NCI-H748 (cell line): ENCODE measurements around the gene F2R.
"Not testable (repeated sequence)": the region's sequence is repeated elsewhere in the genome, so short reads cannot be mapped to it uniquely, and the experiment has no call there.

Experiments
- DNase-seq: peaks from one replicate; lab custom pipeline; 2025; ENCODE audit not compliant: unreplicated experiment; lab: John Stamatoyannopoulos, UW

The F2R gene

GRCh38 chr5:76747706-76748105, 31.8 kb downstream of the F2R start:
- no peak for DNase-seq

GRCh38 chr5:76751291-76751690, 35.4 kb downstream of the F2R start:
- DNase-seq, result no peak

DNA sequence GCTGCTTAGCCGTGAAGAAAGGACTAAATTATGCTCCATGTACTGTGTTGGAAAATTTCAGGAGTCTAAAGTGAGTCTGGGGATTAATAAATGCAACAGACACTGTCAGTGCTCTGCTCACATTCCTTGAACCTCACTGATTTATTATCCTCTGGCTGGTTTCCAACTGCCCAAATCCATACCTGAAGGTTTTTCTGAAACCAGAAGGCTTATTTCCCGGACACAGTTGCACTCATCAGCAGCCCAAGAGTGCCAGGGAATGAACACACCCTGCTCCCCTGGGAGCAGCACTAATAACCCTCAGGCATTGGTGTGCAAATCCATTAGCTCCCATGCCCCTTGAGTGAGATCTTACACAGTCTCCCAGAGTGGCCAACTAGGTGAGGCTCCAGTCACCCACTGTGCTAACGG, 38.7 kb downstream of the F2R start:
- peak; percentile 25 for DNase-seq

DNA sequence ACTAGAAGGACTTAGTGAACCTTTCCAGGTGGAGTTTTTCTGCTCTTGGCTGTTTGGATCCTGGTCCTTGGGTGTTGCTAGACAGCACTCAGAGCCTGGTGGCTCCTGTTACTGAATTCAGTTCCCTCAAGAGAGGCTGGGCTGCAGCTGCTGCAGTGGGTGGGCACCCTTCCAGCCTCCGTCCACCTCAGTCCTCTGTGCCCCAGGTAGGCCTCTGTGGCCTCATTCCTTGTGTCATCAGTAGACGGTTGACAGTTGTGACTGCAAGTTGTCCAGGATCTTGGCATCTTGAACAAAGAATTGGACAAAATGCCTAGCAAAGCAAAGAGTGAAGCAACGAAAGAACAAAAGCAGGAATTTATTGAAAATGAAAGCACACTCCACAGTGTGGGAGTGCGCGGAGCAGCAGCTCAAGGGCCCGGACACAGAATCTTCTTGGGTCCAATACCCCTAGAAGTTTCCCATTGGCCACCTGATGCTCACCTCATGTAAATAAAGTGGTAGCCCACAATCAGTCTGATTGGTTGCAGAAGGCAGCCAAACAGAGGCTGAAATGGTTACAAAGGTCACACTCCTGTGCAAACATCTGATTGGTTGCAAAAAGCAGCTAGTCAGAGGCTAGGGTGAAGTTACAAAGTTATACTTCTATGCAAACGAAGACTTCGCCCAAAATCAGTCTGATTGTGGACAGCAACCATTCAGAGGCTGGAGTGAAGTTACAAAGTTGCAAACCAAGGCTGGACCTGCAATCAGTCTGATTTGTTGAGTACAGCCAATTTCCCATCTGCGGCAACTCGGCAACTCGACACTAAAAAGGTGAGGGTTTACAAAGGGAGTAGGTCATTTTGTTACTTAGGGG, 40.1 kb downstream of the F2R start:
- DNase-seq, result no peak

GRCh38 chr5:76757049-76757448, 41.1 kb downstream of the F2R start:
- DNase-seq, result no peak

GRCh38 chr5:76761118-76761517, 45.2 kb downstream of the F2R start:
- DNase-seq, result not testable (repeated sequence)

DNA sequence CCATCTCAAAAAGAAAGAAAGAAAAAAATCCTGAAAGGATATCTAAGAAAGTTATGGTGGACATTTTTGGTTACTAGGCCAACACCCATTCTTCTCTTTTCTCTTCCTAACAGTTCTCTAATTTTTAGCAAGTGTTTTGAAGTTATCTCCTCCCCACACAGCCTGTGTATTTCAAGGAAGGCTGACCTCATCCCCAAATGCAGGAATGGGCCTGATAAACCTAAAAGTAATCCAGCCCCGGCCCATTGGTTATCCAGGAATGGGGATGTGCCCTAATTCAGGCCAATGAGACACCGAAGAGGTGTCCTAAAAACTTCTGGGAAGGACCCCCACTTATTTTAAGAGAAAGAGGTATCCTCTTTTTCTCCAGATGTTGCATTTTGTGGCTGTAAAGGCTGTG, 46.6 kb downstream of the F2R start:
- DNase-seq, result no peak

- DNase-seq, result no peak
Measured at GRCh38 chr5:76763136-76763535, 47.2 kb downstream of the F2R start.

DNA sequence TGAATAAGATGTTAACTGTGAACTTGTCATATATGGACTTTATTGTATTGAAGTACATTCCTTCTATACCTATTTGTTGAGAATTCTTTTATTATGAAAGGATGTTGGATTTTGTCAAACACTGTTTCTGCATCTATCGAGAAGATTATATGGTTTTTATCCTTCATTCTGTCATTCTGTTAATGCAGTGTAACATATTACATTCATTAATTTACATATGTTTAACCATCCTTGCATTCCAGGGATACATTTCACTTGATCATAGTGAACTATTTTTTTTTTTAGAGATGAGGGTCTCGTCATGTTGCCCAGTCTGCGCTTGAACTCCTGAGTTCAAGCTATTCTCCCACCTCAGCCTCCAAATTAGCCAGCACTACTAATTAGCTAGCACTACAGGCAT, 48.4 kb downstream of the F2R start:
- no peak for DNase-seq

DNA sequence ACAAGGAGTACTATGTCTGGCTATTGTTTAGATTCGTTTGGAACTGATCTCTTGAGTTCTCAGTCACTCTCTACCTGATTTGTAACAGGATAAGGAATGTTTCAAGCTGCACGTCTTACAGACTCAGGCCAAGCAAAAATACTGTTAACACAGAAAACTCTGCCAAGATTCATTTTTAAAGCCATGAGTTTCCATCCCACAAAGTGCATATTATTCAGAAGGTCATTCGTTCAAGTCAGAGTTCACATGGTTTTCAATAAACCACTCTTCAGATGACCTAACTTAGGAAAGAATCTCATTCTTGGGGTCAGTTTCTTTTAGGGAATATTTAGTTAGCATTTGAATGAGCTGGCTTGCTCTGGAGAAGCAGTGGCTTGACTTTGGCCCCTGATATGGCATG, 49.3 kb downstream of the F2R start:
- DNase-seq, result no peak

DNA sequence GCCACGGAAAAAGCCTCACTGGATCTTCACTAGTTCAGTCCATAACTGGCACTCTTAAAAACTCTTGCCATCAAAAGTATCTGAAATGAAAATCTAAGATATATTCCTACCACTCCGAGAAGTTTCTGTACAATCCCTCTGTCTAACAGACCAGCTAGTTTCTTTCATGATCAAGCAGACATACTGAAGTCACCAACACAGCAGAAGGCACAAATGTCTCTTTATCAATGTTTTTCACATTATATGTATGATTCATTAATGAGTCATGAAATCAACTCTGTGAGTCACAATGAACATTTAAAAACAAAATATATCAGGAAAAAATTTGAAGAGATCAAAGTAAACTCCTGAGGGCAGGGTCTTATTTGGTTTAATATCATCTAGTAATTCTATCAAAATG, 50.8 kb downstream of the F2R start:
- DNase-seq, result no peak

GRCh38 chr5:76771041-76771440, 55.1 kb downstream of the F2R start:
- DNase-seq, result not testable (repeated sequence)

DNA sequence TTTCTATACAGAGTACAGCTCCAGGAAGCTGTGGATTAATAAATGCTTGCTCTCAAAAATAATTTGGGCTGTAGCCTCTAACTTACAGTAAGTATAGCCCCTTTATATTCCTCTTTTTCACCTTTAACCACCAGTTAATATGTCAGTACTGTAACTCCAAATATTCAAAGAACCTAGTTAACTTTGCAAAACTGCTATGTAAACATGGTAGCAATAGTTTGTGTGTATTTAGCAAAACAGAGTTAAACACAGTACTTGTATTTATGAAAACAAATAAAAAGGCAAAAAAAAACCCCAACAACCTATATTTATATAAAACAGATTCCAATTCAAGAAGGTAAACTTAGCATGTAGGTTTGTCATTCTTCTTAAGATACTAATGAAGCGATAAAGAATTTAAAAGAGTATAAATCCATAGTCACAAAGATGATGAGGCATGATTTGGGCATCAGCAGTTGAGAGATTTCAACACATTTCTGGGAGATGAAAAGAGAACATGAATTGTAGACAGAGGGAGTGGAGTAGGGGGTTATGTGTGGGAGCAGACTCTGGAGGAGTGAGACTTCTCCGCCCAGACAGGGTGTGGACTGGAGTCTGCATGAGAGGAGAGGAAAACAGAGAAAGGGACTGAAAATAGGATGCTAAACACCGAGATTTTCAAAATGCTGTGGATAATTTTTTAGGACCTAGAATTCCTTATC, 55.9 kb downstream of the F2R start:
- DNase-seq, result no peak

DNA sequence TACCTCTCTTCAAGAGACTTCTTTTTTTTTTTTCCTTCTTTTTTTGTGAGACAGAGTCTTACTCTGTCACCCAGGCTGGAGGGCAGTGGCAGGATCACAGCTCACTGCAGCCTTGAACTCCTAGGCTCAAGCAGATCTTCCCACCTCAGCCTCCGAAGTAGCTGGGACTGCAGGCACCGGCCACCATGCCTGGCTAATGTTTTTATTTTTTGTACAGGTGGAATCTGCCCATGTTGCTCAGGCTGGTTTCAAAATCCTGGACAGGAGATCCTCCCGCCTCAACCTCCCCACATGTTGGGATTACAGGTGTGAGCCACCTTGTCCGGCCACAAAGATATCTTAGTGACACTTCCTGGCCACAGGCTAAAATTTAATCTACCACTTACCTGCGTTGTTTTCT, 60.0 kb downstream of the F2R start:
- no peak for DNase-seq

- no peak for DNase-seq
Measured at GRCh38 chr5:76776391-76776790, 60.5 kb downstream of the F2R start.

GRCh38 chr5:76780616-76781015, 64.7 kb downstream of the F2R start:
- DNase-seq, result not testable (repeated sequence)

DNA sequence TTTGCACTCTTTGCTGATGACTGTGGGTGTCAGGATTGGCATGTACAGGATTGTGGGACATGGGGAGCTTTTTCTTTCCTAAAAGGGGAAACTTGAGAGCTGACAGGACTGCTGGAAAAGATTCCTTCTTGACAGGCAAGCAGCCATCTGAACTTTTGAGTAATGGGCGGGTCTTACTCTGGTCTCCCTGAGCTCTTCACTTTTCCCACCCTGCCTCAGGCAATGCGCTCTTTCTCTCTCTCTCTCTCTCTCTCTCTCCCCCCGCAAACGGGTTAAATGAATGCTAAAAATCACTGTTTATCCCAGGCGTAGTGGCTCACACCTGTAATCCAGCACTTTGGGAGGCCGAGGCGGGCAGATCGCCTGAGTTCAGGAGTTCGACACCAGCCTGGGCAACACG, 65.8 kb downstream of the F2R start:
- DNase-seq, result no peak

DNA sequence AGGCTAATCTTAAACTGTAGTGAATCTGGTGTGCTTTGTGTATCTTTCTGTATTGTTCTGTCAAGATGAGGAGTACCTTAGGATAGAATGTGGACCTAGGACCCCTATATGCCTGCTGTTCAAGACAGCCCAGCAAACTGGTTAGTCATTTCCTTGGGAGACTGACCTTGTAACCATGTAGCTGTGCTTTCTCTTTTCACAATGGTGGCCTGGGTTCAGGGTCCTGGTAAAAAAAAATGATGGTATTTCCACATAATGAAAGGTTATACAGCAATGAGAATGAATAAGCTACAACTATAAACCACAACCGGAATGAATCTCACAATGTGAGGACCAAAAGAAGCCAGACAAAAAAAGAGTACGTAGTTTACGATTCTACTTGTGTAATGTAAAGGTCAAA, 66.5 kb downstream of the F2R start:
- no peak for DNase-seq
